Nephron (organoid): ENCODE results near the gene BNIP5.

Source experiments
- H3K27ac Mint-ChIP-seq, 3 experiments: 2 replicates each; pipeline ENCODE4 v1.8.0; 2020; ENCODE audit warnings: mixed read lengths in 3 of 3, mild to moderate bottlenecking in 2 of 3, moderate library complexity in 1 of 3
- H3K27me3 Mint-ChIP-seq: 2 replicates; pipeline ENCODE4 v1.8.0; 2021; ENCODE audit warnings: low read depth, mild to moderate bottlenecking, moderate library complexity, mixed read lengths
- H3K36me3 Mint-ChIP-seq: 2 replicates; pipeline ENCODE4 v1.8.0; 2020; ENCODE audit warnings: low read depth, mixed read lengths
- H3K4me1 Mint-ChIP-seq: 2 replicates; pipeline ENCODE4 v1.8.0; 2020; ENCODE audit warnings: mixed read lengths
- H3K4me3 Mint-ChIP-seq, 3 experiments: 2 replicates each; pipeline ENCODE4 v1.8.0; 2020; ENCODE audit warnings: mild to moderate bottlenecking in 3 of 3, mixed read lengths in 3 of 3, moderate library complexity in 2 of 3
- H3K9me3 Mint-ChIP-seq: 2 replicates; pipeline ENCODE4 v1.8.0; 2020; ENCODE audit warnings: mixed read lengths
- TF ChIP-seq, protein P1 (sequence below), 3 experiments: fragments of 200-600 bp; sonication (generic); IDR thresholded peaks; one replicate each; pipeline ENCODE4 v1.5.0; 2021; ENCODE audit warnings: antibody characterized with exemption in 3 of 3; ENCODE audit not compliant: unreplicated experiment in 3 of 3

The BNIP5 gene

GRCh38 chr6:36362551-36363370 is 26.1 kb upstream of the BNIP5 start:
- Mint-ChIP-seq H3K9me3 (no peaks in the 10 kb centered on the region), H3K36me3 (no peaks in the 10 kb centered on the region)

GRCh38 chr6:36361071-36361470 is 24.4 kb upstream of the BNIP5 start:
- H3K27ac Mint-ChIP-seq = no peak overlapping the region
- TF ChIP-seq, protein P1, sequence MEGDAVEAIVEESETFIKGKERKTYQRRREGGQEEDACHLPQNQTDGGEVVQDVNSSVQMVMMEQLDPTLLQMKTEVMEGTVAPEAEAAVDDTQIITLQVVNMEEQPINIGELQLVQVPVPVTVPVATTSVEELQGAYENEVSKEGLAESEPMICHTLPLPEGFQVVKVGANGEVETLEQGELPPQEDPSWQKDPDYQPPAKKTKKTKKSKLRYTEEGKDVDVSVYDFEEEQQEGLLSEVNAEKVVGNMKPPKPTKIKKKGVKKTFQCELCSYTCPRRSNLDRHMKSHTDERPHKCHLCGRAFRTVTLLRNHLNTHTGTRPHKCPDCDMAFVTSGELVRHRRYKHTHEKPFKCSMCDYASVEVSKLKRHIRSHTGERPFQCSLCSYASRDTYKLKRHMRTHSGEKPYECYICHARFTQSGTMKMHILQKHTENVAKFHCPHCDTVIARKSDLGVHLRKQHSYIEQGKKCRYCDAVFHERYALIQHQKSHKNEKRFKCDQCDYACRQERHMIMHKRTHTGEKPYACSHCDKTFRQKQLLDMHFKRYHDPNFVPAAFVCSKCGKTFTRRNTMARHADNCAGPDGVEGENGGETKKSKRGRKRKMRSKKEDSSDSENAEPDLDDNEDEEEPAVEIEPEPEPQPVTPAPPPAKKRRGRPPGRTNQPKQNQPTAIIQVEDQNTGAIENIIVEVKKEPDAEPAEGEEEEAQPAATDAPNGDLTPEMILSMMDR (IDR thresholded peaks at IDR 0.05; ENCODE audit: unreplicated experiment in 3 of 3) = no peak
- peaks cover 38% of the 10 kb centered on the region for H3K4me1 Mint-ChIP-seq
- no peaks in the 10 kb centered on the region for H3K9me3 Mint-ChIP-seq
- H3K36me3 Mint-ChIP-seq = no peaks in the 10 kb centered on the region
- H3K27me3 Mint-ChIP-seq = peaks cover 25% of the 10 kb centered on the region
- no peak overlapping the region for H3K4me3 Mint-ChIP-seq

More at GRCh38 chr6:36362551-36363370, 26.1 kb upstream of the BNIP5 start:
- TF ChIP-seq, protein P1 (IDR thresholded peaks at IDR 0.05; ENCODE audit: unreplicated experiment in 3 of 3) = no peak
- H3K4me1 Mint-ChIP-seq = peaks cover 27% of the 10 kb centered on the region
- H3K4me3 Mint-ChIP-seq = no peak overlapping the region
- peaks cover 27% of the 10 kb centered on the region for H3K27me3 Mint-ChIP-seq
- H3K27ac Mint-ChIP-seq = peak overlapping the region in 1 of 3 experiments; percentile 33

DNA sequence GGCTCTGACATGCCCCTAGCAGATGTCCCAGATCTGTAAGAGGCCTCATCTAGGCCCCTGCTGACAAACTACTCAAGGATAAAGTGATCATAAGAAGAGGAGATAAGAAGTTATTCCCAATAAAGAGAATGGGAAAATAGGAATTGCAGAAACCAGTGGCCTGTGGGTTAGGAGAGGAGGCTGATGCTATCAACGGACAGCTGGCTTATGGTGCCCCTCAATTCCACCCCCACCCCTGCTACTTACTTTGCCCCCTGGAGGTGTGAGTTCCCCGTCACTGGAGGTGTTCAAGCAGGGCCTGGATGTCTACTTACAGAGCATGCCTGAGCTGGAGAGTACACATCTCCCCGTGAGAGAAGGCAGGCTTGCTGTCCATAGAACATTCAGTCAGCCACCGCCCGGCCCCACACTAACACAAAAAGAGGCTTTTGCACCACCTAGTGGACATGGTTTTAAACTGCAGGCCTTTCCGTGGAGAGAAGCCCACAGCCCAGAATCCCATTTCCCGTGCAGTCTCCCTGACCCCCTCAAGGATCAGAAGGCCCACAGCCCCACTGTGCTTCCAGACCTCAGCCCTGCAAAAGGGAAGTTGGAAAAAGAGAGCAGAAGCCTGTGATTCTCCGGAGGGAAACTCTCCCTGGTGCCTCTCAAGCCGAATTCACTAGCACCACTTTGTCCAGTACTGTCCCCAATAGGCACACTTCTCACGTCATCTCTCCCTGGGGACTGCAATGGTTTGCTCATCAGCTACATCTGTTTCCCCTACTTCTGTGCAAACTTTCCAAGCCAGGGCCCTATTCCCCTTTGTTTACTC is 23.8 kb upstream of the BNIP5 start:
- peak overlapping the region in 2 of 3 experiments; percentile 22 to 46 for H3K27ac Mint-ChIP-seq
- H3K4me3 Mint-ChIP-seq = no peak overlapping the region
- H3K27me3 Mint-ChIP-seq = peaks cover 24% of the 10 kb centered on the region
- TF ChIP-seq, protein P1 (IDR thresholded peaks at IDR 0.05; ENCODE audit: unreplicated experiment in 3 of 3) = peak; percentile 73 to 80 (median 77)
- peaks cover 38% of the 10 kb centered on the region for H3K4me1 Mint-ChIP-seq
- no peaks in the 10 kb centered on the region for H3K36me3 Mint-ChIP-seq
- H3K9me3 Mint-ChIP-seq = no peaks in the 10 kb centered on the region

DNA sequence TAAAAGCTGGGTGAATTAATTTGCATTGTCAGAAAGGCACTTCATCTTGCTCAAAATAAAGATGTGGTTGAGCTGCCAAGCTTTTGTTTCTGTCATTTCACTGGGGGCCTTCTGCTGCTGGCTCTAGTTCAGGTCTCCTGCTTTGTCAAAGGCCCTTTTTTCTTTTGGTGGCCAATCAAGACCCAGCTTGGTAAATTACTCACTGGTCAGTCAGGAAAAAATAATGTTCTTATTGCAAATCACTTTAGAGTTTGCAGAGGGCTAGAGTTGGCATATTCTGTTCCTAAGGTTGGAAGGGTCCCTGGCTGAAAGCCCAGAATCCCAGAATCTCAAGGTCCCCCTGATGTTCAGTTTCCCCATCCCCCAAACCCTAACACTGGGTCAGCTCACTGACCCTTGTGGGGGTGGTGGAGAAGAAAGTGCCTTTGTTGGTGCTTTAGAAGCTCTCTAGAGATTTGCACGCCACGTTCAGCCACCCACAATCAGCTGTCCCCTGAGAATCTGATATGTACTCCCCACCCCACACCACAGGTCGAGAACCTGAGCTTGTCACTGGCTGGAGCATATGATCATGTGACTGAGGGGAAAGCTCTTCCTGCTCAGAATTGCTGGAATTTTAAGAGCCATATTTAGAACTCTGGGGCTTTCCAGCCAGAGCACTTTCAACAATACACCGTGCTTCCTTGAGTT is 21.7 kb upstream of the BNIP5 start:
- H3K27me3 Mint-ChIP-seq = peaks cover 20% of the 10 kb centered on the region
- TF ChIP-seq, protein P1 (IDR thresholded peaks at IDR 0.05; ENCODE audit: unreplicated experiment in 3 of 3) = no peak
- H3K4me3 Mint-ChIP-seq = peak overlapping the region in 1 of 3 experiments; percentile 5
- H3K27ac Mint-ChIP-seq = peak overlapping the region; percentile 14 to 63 (median 56)
- H3K9me3 Mint-ChIP-seq = peaks cover 4% of the 10 kb centered on the region
- H3K36me3 Mint-ChIP-seq = peaks cover 4% of the 10 kb centered on the region
- H3K4me1 Mint-ChIP-seq = peaks cover 38% of the 10 kb centered on the region

- H3K4me3 Mint-ChIP-seq = no peak overlapping the region
- peaks cover 4% of the 10 kb centered on the region for H3K36me3 Mint-ChIP-seq
- TF ChIP-seq, protein P1 (IDR thresholded peaks at IDR 0.05; ENCODE audit: unreplicated experiment in 3 of 3) = no peak
- peak overlapping the region; percentile 14 to 63 (median 56) for H3K27ac Mint-ChIP-seq
- H3K9me3 Mint-ChIP-seq = peaks cover 6% of the 10 kb centered on the region
- H3K27me3 Mint-ChIP-seq = peaks cover 17% of the 10 kb centered on the region
- H3K4me1 Mint-ChIP-seq = peaks cover 41% of the 10 kb centered on the region
Measured at GRCh38 chr6:36357872-36358225, 21.2 kb upstream of the BNIP5 start.
